Measurements from ENCODE around the gene IPCEF1.

Gene IPCEF1

DNA sequence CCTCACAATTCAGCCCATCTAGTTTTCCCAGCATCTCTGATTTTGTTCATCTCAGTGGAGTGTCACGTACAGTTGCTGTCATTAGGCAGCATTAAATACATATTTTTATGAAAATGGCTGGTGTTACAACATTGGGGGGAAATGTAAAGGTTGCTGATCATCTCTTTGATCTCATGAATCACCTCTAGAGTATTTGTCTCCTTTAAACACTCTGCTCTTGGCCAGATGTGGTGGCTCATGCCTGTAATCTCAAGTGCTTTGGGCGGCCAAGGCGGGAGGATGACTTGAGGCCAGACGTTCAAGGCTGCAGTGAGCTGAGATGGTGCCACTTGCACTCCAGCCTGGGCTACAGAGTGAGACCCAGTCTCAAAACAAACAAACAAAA is 128.1 kb downstream of the IPCEF1 start:
- no peak for DNase-seq (ENCODE audit: low read depth in 1 of 2, low spot score in 1 of 2)
- TF ChIP-seq JUND (IDR thresholded peaks at IDR 0.05; ENCODE audit: low read depth): no peak
- in situ Hi-C loops (cut with HindIII; ENCODE audit: low pct_unique_long_range_greater_than_20kb, low sequenced_read_pairs): no loop called here

GRCh38 chr6:154227862-154228520 is 128.6 kb downstream of the IPCEF1 start:
- in situ Hi-C loops (cut with HindIII; ENCODE audit: low pct_unique_long_range_greater_than_20kb, low sequenced_read_pairs): no loop called here
- DNase-seq (ENCODE audit: low read depth in 1 of 2, low spot score in 1 of 2): no peak
- TF ChIP-seq JUND (IDR thresholded peaks at IDR 0.05; ENCODE audit: low read depth): no peak

- in situ Hi-C loops (cut with HindIII; ENCODE audit: low pct_unique_long_range_greater_than_20kb, low sequenced_read_pairs): no loop called here
- no peak for TF ChIP-seq JUND (IDR thresholded peaks at IDR 0.05; ENCODE audit: low read depth)
- no peak for DNase-seq (ENCODE audit: low read depth in 1 of 2, low spot score in 1 of 2)
Measured at GRCh38 chr6:154226461-154226860, 130.1 kb downstream of the IPCEF1 start.

GRCh38 chr6:154223296-154223695 is 133.3 kb downstream of the IPCEF1 start:
- in situ Hi-C loops (cut with HindIII; ENCODE audit: low pct_unique_long_range_greater_than_20kb, low sequenced_read_pairs): no loop called here
- no peak for TF ChIP-seq JUND (IDR thresholded peaks at IDR 0.05; ENCODE audit: low read depth)
- no peak for DNase-seq (ENCODE audit: low read depth in 1 of 2, low spot score in 1 of 2)

- DNase-seq (ENCODE audit: low read depth in 1 of 2, low spot score in 1 of 2): no peak
- in situ Hi-C loops (cut with HindIII; ENCODE audit: low pct_unique_long_range_greater_than_20kb, low sequenced_read_pairs): no loop called here
- no peak for TF ChIP-seq JUND (IDR thresholded peaks at IDR 0.05; ENCODE audit: low read depth)
Measured at GRCh38 chr6:154222716-154223115, 133.9 kb downstream of the IPCEF1 start.

GRCh38 chr6:154219250-154219649 is 137.4 kb downstream of the IPCEF1 start:
- no peak for TF ChIP-seq JUND (IDR thresholded peaks at IDR 0.05; ENCODE audit: low read depth)
- in situ Hi-C loops (cut with HindIII; ENCODE audit: low pct_unique_long_range_greater_than_20kb, low sequenced_read_pairs): no loop called here
- no peak for DNase-seq (ENCODE audit: low read depth in 1 of 2, low spot score in 1 of 2)

GRCh38 chr6:154218787-154219186 is 137.8 kb downstream of the IPCEF1 start:
- DNase-seq (ENCODE audit: low read depth in 1 of 2, low spot score in 1 of 2): no peak
- no peak for TF ChIP-seq JUND (IDR thresholded peaks at IDR 0.05; ENCODE audit: low read depth)
- in situ Hi-C loops (cut with HindIII; ENCODE audit: low pct_unique_long_range_greater_than_20kb, low sequenced_read_pairs): no loop called here

- TF ChIP-seq JUND (IDR thresholded peaks at IDR 0.05; ENCODE audit: low read depth): no peak
- in situ Hi-C loops (cut with HindIII; ENCODE audit: low pct_unique_long_range_greater_than_20kb, low sequenced_read_pairs): no loop called here
- no peak for DNase-seq (ENCODE audit: low read depth in 1 of 2, low spot score in 1 of 2)
Measured at GRCh38 chr6:154218301-154218700, 138.3 kb downstream of the IPCEF1 start.

GRCh38 chr6:154213782-154214181 is 142.8 kb downstream of the IPCEF1 start:
- DNase-seq (ENCODE audit: low read depth in 1 of 2, low spot score in 1 of 2): no peak
- TF ChIP-seq JUND (IDR thresholded peaks at IDR 0.05; ENCODE audit: low read depth): no peak
- in situ Hi-C loops (cut with HindIII; ENCODE audit: low pct_unique_long_range_greater_than_20kb, low sequenced_read_pairs): no loop called here

GRCh38 chr6:154210678-154211077 is 145.9 kb downstream of the IPCEF1 start:
- no peak for DNase-seq (ENCODE audit: low read depth in 1 of 2, low spot score in 1 of 2)
- in situ Hi-C loops (cut with HindIII; ENCODE audit: low pct_unique_long_range_greater_than_20kb, low sequenced_read_pairs): no loop called here
- TF ChIP-seq JUND (IDR thresholded peaks at IDR 0.05; ENCODE audit: low read depth): no peak

DNA sequence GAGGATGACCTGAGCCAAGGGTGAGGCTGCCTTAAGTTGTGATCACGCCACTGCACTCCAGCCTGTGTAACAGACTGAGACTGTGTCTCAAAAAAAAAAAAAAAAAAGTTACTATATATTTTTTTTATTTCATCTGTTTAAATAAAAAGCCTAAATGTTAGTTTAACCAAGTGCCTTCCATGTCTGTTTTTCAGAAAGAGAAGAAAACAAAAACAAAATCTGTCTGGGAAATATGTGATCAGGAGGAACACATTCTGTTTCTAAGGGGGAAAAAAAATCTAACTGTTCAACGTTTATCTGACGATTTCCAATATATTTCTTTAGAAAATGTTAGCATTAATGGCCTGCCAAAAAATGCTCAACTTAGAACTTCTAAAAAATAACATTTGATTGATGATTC is 147.0 kb downstream of the IPCEF1 start:
- in situ Hi-C loops (cut with HindIII; ENCODE audit: low pct_unique_long_range_greater_than_20kb, low sequenced_read_pairs): no loop called here
- no peak for TF ChIP-seq JUND (IDR thresholded peaks at IDR 0.05; ENCODE audit: low read depth)
- no peak for DNase-seq (ENCODE audit: low read depth in 1 of 2, low spot score in 1 of 2)

- no peak for DNase-seq (ENCODE audit: low read depth in 1 of 2, low spot score in 1 of 2)
- in situ Hi-C loops (cut with HindIII; ENCODE audit: low pct_unique_long_range_greater_than_20kb, low sequenced_read_pairs): no loop called here
- no peak for TF ChIP-seq JUND (IDR thresholded peaks at IDR 0.05; ENCODE audit: low read depth)
Measured at GRCh38 chr6:154206996-154207395, 149.6 kb downstream of the IPCEF1 start.

- TF ChIP-seq JUND (IDR thresholded peaks at IDR 0.05; ENCODE audit: low read depth): no peak
- no peak for DNase-seq (ENCODE audit: low read depth in 1 of 2, low spot score in 1 of 2)
- in situ Hi-C loops (cut with HindIII; ENCODE audit: low pct_unique_long_range_greater_than_20kb, low sequenced_read_pairs): no loop called here
Measured at GRCh38 chr6:154206141-154206540, 150.5 kb downstream of the IPCEF1 start.

GRCh38 chr6:154202958-154203357 is 153.6 kb downstream of the IPCEF1 start:
- in situ Hi-C loops (cut with HindIII; ENCODE audit: low pct_unique_long_range_greater_than_20kb, low sequenced_read_pairs): no loop called here
- no peak for DNase-seq (ENCODE audit: low read depth in 1 of 2, low spot score in 1 of 2)
- TF ChIP-seq JUND (IDR thresholded peaks at IDR 0.05; ENCODE audit: low read depth): no peak
